Caki2 (cell line): Measurements from ENCODE around the gene C10orf62. TPM values are rescaled to one million over a fixed set of nuclear protein-coding genes. Genes with fewer than 3 reads are reported as not detected.

ENCODE experiments used
- total RNA-seq: library from RNA; depleted of rRNA; stranded (reverse); fragments of >200 nt; shearing (Covaris generic); gene quantifications from 2 replicates; pipeline ENCODE4 v1.2.3, GENCODE V29; 2014; ENCODE audit warnings: low replicate concordance; rRNA removed

C10orf62 gene
- total RNA-seq, 1 experiment from 2014 or later: 0.41 TPM

Other genes with a start within 250 kb of the C10orf62 start
- gene RRP12, start 188.4 kb upstream of the C10orf62 start, total RNA-seq: 15.5 and 19.9 TPM in 2 replicates
- gene PGAM1, start 163.5 kb upstream of the C10orf62 start, total RNA-seq: 1,147 and 1,402 TPM in 2 replicates
- gene EXOSC1, start 143.7 kb upstream of the C10orf62 start, total RNA-seq: 52.6 and 63.7 TPM in 2 replicates
- gene ZDHHC16, start 143.5 kb upstream of the C10orf62 start, total RNA-seq: 78.4 and 78.6 TPM in 2 replicates
- 40.6 and 48.4 TPM in 2 replicates for gene MMS19, start 91.3 kb upstream of the C10orf62 start, total RNA-seq
- gene UBTD1, start 90.8 kb upstream of the C10orf62 start, total RNA-seq: 13.0 and 23.3 TPM in 2 replicates
- gene ANKRD2, start 16.9 kb upstream of the C10orf62 start, total RNA-seq: 15.6 and 19.4 TPM in 2 replicates
- gene HOGA1, start 5.3 kb upstream of the C10orf62 start, total RNA-seq: 70.8 and 91.3 TPM in 2 replicates
- 8.2 and 10.5 TPM in 2 replicates for gene MORN4, start 43.8 kb downstream of the C10orf62 start, total RNA-seq
- 12.7 and 13.6 TPM in 2 replicates for gene PI4K2A, start 51.0 kb downstream of the C10orf62 start, total RNA-seq
- 44.0 and 46.1 TPM in 2 replicates for gene AVPI1, start 97.5 kb downstream of the C10orf62 start, total RNA-seq
- gene MARVELD1, start 124.0 kb downstream of the C10orf62 start, total RNA-seq: 58.1 and 60.8 TPM in 2 replicates
- 18.9 and 30.5 TPM in 2 replicates for gene ZFYVE27, start 147.4 kb downstream of the C10orf62 start, total RNA-seq
- gene SFRP5, start 182.3 kb downstream of the C10orf62 start, total RNA-seq: not detected in 2 replicates